HepG2 (cell line): Measurements from ENCODE around the gene SYT14.
"Not testable (repeated sequence)": the region's sequence is repeated elsewhere in the genome, so short reads cannot be mapped to it uniquely, and the experiment has no call there.

Experiments used
- CTCF ChIP-seq: sonication (generic); formaldehyde crosslinking; IDR thresholded peaks from 2 replicates; pipeline ENCODE4 v1.5.0; 2020; ENCODE audit warnings: mild to moderate bottlenecking, missing genetic modification reagents, moderate library complexity
- ELF1 ChIP-seq: sonication (generic); formaldehyde crosslinking; IDR thresholded peaks from 2 replicates; pipeline ENCODE4 v1.4.0; 2020; ENCODE audit warnings: missing genetic modification reagents
- ETS1 ChIP-seq: sonication (generic); formaldehyde crosslinking; IDR thresholded peaks from 2 replicates; pipeline ENCODE4 v1.4.0; 2020; ENCODE audit warnings: missing genetic modification reagents
- EZH2 ChIP-seq: conservative IDR thresholded peaks from 2 replicates; pipeline ENCODE4 v1.6.1; 2012; ENCODE audit warnings: mild to moderate bottlenecking, low read depth, low read length, moderate library complexity
- NFYC ChIP-seq: IDR thresholded peaks from 2 replicates; pipeline ENCODE4 v1.6.1; 2016; ENCODE audit warnings: missing genetic modification reagents, missing compliant biosample characterization
- NR2F2 ChIP-seq: IDR thresholded peaks from 2 replicates; pipeline ENCODE4 v1.6.1; 2012; ENCODE audit warnings: low read depth, inconsistent platforms, borderline replicate concordance
- SKI ChIP-seq: fragments of 450-650 bp; IDR thresholded peaks from one replicate; pipeline ENCODE4 v1.6.1; 2018; ENCODE audit warnings: mild to moderate bottlenecking; ENCODE audit not compliant: partially characterized antibody
- ZFP36 ChIP-seq: fragments of 150-350 bp; IDR thresholded peaks from 2 replicates; pipeline ENCODE4 v1.6.1; 2018; ENCODE audit warnings: borderline replicate concordance, low read length, low read depth; ENCODE audit not compliant: partially characterized antibody
- ZMYM2 ChIP-seq: sonication (generic); formaldehyde crosslinking; IDR thresholded peaks from 2 replicates; pipeline ENCODE4 v1.8.0; 2022; ENCODE audit warnings: mild to moderate bottlenecking, missing genetic modification reagents
- ZNF552 ChIP-seq: sonication (generic); formaldehyde crosslinking; IDR thresholded peaks from 2 replicates; pipeline ENCODE4 v1.9.0; 2022; ENCODE audit warnings: missing genetic modification reagents, mild to moderate bottlenecking, borderline replicate concordance
- ZNF773 ChIP-seq: sonication (generic); formaldehyde crosslinking; IDR thresholded peaks from 2 replicates; pipeline ENCODE4 v1.4.0; 2020; ENCODE audit warnings: missing genetic modification reagents, borderline replicate concordance

- not testable (repeated sequence) for TF ChIP-seq NR2F2; EZH2; CTCF (CRISPR knock-in tag); ZFP36; SKI; ELF1; ETS1 (CRISPR knock-in tag); NFYC (CRISPR knock-in tag); ZNF552 (CRISPR knock-in tag); ZNF773; ZMYM2 (CRISPR knock-in tag)
Observed at GRCh38 chr1:210112906-210113305, 174.9 kb downstream of the SYT14 start.
